Neural progenitor cell (in vitro differentiated cells): ENCODE measurements around the gene EIPR1.
A peak's percentile ranks its signal among the peaks of the same experiment; 100 is the strongest.

Source experiments
- CTCF ChIP-seq: fragments of 200-600 bp; sonication (generic); IDR thresholded peaks from 2 replicates; pipeline ENCODE4 v1.5.1; 2017; ENCODE audit warnings: antibody characterized with exemption, mild to moderate bottlenecking
- EZH2 ChIP-seq: fragments of 200-600 bp; sonication (generic); IDR thresholded peaks from 2 replicates; pipeline ENCODE4 v1.6.1; 2017; ENCODE audit warnings: antibody characterized with exemption, mild to moderate bottlenecking, moderate library complexity
- EZH2phosphoT487 ChIP-seq: fragments of 200-600 bp; sonication (generic); IDR thresholded peaks from 2 replicates; pipeline ENCODE4 v1.6.1; 2017; ENCODE audit warnings: antibody characterized with exemption

GRCh38 chr2:3303583-3304406, 73.8 kb downstream of the EIPR1 start:
- TF ChIP-seq CTCF = peak; percentile 94
- TF ChIP-seq EZH2 = no peak
- TF ChIP-seq EZH2phosphoT487 = no peak
